Measurements from ENCODE around the gene GPX4. TPM values are rescaled to one million over a fixed set of nuclear protein-coding genes. Genes with fewer than 3 reads are reported as not detected.
A peak's percentile ranks its signal among the peaks of the same experiment; 100 is the strongest.

GPX4 gene
- total and polyA plus RNA-seq, 2 of the 13 experiments (the other 11 are each of a cell fraction or from before 2014, with no cell fraction given), result 535 to 613 TPM

DNA sequence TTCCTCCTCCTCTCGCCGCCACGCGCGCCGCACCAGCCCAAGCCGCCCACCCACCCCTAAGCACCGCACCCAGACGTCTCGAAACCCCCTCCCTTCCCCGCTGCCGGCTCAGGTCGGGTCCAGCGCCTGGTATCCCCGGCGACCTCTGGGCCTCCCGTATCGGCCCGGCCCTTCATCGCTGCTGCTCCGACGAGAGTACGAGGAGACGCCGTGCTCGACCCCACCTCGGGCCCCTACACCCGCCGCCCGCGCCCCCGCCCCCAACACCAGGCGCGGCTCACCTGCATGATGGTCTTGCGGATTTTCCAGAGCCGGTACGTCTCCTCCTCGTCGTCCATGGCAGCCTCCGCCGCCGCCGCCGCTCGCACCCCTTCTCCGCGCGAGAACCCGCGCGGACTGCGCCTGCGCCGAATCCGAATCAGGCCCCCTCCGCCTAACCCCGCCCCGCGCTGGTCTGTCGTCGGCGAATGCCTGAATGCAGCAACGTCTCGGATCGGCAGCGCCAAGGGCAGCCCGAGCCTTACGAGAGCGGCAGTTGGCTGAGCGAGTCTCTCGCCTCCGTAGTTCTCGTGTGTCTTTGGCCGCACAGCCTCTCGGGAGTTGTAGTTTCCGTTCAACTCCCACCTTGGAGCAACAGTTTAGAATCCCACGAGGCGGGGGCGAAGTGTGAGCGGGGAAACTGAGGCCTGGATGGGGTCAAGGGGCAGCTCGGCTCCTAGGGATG is 8.7 kb upstream of the GPX4 start, which contains the start of gene POLR2E (continued):
- TF ChIP-seq, protein P1, sequence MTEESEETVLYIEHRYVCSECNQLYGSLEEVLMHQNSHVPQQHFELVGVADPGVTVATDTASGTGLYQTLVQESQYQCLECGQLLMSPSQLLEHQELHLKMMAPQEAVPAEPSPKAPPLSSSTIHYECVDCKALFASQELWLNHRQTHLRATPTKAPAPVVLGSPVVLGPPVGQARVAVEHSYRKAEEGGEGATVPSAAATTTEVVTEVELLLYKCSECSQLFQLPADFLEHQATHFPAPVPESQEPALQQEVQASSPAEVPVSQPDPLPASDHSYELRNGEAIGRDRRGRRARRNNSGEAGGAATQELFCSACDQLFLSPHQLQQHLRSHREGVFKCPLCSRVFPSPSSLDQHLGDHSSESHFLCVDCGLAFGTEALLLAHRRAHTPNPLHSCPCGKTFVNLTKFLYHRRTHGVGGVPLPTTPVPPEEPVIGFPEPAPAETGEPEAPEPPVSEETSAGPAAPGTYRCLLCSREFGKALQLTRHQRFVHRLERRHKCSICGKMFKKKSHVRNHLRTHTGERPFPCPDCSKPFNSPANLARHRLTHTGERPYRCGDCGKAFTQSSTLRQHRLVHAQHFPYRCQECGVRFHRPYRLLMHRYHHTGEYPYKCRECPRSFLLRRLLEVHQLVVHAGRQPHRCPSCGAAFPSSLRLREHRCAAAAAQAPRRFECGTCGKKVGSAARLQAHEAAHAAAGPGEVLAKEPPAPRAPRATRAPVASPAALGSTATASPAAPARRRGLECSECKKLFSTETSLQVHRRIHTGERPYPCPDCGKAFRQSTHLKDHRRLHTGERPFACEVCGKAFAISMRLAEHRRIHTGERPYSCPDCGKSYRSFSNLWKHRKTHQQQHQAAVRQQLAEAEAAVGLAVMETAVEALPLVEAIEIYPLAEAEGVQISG (CRISPR knock-in tag; IDR thresholded peaks at IDR 0.05), result peak; percentile 92
- TF ChIP-seq, protein P2, sequence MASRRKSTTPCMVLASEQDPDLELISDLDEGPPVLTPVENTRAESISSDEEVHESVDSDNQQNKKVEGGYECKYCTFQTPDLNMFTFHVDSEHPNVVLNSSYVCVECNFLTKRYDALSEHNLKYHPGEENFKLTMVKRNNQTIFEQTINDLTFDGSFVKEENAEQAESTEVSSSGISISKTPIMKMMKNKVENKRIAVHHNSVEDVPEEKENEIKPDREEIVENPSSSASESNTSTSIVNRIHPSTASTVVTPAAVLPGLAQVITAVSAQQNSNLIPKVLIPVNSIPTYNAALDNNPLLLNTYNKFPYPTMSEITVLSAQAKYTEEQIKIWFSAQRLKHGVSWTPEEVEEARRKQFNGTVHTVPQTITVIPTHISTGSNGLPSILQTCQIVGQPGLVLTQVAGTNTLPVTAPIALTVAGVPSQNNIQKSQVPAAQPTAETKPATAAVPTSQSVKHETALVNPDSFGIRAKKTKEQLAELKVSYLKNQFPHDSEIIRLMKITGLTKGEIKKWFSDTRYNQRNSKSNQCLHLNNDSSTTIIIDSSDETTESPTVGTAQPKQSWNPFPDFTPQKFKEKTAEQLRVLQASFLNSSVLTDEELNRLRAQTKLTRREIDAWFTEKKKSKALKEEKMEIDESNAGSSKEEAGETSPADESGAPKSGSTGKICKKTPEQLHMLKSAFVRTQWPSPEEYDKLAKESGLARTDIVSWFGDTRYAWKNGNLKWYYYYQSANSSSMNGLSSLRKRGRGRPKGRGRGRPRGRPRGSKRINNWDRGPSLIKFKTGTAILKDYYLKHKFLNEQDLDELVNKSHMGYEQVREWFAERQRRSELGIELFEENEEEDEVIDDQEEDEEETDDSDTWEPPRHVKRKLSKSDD (CRISPR knock-in tag; IDR thresholded peaks at IDR 0.05; ENCODE audit: low read depth), result no peak
- TF ChIP-seq PATZ1 (CRISPR knock-in tag; IDR thresholded peaks at IDR 0.05) (peak; percentile 59), XBP1 (CRISPR knock-in tag; IDR thresholded peaks at IDR 0.05) (no peak), FOXM1 (CRISPR knock-in tag; IDR thresholded peaks at IDR 0.05) (no peak), SP4 (CRISPR knock-in tag; IDR thresholded peaks at IDR 0.05) (peak; percentile 80; the same call in 1 of the 2 replicates), ZNF335 (CRISPR knock-in tag; IDR thresholded peaks at IDR 0.05) (peak; percentile 100), PRDM10 (CRISPR knock-in tag; IDR thresholded peaks at IDR 0.05; ENCODE audit: low read depth) (peak; percentile 82), ZNF468 (CRISPR knock-in tag; IDR thresholded peaks at IDR 0.05) (0 out of 2 replicates have a peak, but pooled peaks have one; percentile 9), ZNF546 (CRISPR knock-in tag; conservative IDR thresholded peaks at IDR 0.05) (no peak), TEAD3 (CRISPR knock-in tag; optimal IDR thresholded peaks at IDR 0.05; ENCODE audit: borderline replicate concordance) (peak; percentile 70)
- TF ChIP-seq, protein P3, sequence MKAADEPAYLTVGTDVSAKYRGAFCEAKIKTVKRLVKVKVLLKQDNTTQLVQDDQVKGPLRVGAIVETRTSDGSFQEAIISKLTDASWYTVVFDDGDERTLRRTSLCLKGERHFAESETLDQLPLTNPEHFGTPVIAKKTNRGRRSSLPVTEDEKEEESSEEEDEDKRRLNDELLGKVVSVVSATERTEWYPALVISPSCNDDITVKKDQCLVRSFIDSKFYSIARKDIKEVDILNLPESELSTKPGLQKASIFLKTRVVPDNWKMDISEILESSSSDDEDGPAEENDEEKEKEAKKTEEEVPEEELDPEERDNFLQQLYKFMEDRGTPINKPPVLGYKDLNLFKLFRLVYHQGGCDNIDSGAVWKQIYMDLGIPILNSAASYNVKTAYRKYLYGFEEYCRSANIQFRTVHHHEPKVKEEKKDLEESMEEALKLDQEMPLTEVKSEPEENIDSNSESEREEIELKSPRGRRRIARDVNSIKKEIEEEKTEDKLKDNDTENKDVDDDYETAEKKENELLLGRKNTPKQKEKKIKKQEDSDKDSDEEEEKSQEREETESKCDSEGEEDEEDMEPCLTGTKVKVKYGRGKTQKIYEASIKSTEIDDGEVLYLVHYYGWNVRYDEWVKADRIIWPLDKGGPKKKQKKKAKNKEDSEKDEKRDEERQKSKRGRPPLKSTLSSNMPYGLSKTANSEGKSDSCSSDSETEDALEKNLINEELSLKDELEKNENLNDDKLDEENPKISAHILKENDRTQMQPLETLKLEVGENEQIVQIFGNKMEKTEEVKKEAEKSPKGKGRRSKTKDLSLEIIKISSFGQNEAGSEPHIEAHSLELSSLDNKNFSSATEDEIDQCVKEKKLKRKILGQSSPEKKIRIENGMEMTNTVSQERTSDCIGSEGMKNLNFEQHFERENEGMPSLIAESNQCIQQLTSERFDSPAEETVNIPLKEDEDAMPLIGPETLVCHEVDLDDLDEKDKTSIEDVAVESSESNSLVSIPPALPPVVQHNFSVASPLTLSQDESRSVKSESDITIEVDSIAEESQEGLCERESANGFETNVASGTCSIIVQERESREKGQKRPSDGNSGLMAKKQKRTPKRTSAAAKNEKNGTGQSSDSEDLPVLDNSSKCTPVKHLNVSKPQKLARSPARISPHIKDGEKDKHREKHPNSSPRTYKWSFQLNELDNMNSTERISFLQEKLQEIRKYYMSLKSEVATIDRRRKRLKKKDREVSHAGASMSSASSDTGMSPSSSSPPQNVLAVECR (CRISPR knock-in tag; IDR thresholded peaks at IDR 0.05; ENCODE audit: borderline replicate concordance), result peak; percentile 86
